Esophagus (tissue), 2 donors: ENCODE data around the gene DEGS2. TPM values are rescaled to one million over a fixed set of nuclear protein-coding genes. Genes with fewer than 3 reads are reported as not detected.

Experiments used
- H3K27ac ChIP-seq, 2 donors: one replicate each; pipeline ENCODE4 v1.5.1; 2013; ENCODE audit warnings: low read depth in 2 of 2, mild to moderate bottlenecking in 2 of 2, inconsistent platforms in 1 of 2, low read length in 1 of 2, moderate library complexity in 1 of 2
- H3K27me3 ChIP-seq, 2 donors: one replicate each; pipeline ENCODE4 v1.6.1; 2013; ENCODE audit warnings: low read length in 2 of 2, control low read depth in 1 of 2, mild to moderate bottlenecking in 1 of 2; ENCODE audit not compliant: insufficient read depth in 2 of 2, control insufficient read depth in 1 of 2
- H3K36me3 ChIP-seq, 2 donors: one replicate each; pipeline ENCODE4 v1.6.1; 2013; ENCODE audit warnings: low read length in 1 of 2; ENCODE audit not compliant: control insufficient read depth in 2 of 2, insufficient read depth in 2 of 2
- H3K4me1 ChIP-seq, 2 donors: one replicate each; pipeline ENCODE4 v1.6.1; 2013; ENCODE audit warnings: low read length in 1 of 2; ENCODE audit not compliant: control insufficient read depth in 2 of 2, insufficient read depth in 2 of 2
- H3K4me3 ChIP-seq, 2 donors: one replicate each; pipeline ENCODE4 v1.5.1; 2013; ENCODE audit warnings: low read length in 2 of 2, mild to moderate bottlenecking in 2 of 2, low read depth in 1 of 2, moderate library complexity in 1 of 2
- H3K9me3 ChIP-seq, 2 donors: one replicate each; pipeline ENCODE4 v1.6.1; 2013; ENCODE audit warnings: mild to moderate bottlenecking in 2 of 2, low read depth in 1 of 2, low read length in 1 of 2, moderate library complexity in 1 of 2; ENCODE audit not compliant: control insufficient read depth in 2 of 2, insufficient read depth in 1 of 2
- WGBS, 2 donors: extraction: QIAGEN DNeasy Blood & Tissue Kit; methylation state at CpG; one replicate each; pipeline ENCODE4 v1.1.7; 2013; 5-methylcytosine and 5-hydroxymethylcytosine counted together
- polyA plus RNA-seq, 2 donors: library from polyadenylated mRNA; stranded (reverse); fragments of 200-250 nt; gene quantifications; one replicate each; pipeline ENCODE4 v1.2.3, GENCODE V29; 2013
- donor health status: healthy with polysubstance abuse.
- donor health status: Bipolar disorder and iron deficiency.

The DEGS2 gene
- polyA plus RNA-seq, 2 donors: 24.7 to 41.8 TPM

- Histone ChIP-seq H3K9me3 (peaks cover 8 to 9% of the 10 kb centered on the region in 2 donors), H3K36me3 (peaks cover 0 to 24% of the 10 kb centered on the region in 2 donors)
These were observed 8.4 kb downstream of the DEGS2 start for GRCh38 chr14:100150932-100151587.

DNA sequence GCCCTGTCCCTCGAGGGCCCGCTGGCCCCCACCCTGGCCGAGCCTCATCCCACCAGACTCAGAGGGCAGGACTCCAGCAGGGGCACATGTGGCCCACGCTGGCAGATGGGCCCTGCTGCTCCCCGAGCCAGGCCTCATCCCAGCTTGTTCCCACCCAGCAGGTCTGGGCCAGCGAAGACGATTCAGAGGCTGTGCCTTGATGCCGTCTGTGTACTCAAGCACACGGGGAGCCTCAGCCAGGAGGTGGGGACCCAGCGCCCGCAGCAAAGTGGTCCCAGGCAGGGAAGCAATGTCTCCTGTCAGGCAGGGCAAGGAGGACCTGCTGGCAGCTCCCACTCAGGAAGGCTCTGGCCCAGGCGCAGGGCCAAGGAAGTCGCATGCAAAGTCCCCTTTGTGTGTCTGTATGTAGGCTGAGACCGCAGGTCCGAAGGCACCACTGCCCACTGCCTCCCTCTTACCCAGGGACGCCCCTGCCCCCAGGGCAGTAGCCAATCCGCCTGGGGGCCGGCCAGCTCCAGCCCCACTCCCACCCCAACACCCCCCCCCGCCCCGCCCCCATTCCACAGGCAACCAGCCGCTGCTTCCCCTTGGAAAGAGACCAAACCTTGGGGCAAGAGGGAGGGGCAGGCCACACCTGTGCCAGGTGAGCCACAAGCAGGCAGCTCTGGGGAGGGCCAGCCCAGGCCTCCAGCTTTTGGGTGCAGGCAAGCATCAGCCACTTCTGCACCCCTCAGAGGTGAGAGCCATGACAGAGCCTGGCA is 9.4 kb downstream of the DEGS2 start:
- H3K36me3 ChIP-seq: peaks cover 0 to 27% of the 10 kb centered on the region in 2 donors
- peak overlapping the region; percentile 81 to 88 for H3K27ac ChIP-seq
- H3K27me3 ChIP-seq: no peaks in the 10 kb centered on the region
- H3K4me3 ChIP-seq: no peak overlapping the region
- H3K4me1 ChIP-seq: peaks cover 13 to 71% of the 10 kb centered on the region in 2 donors
- 32 to 34% methylated on average over 16 to 21 of the region's 21 CpGs for WGBS, 2 donors
- peaks cover 8 to 9% of the 10 kb centered on the region in 2 donors for H3K9me3 ChIP-seq

More at GRCh38 chr14:100150932-100151587, 8.4 kb downstream of the DEGS2 start:
- no peak overlapping the region for H3K4me3 ChIP-seq
- H3K4me1 ChIP-seq: peaks cover 13 to 64% of the 10 kb centered on the region in 2 donors
- peak overlapping the region; percentile 81 to 88 for H3K27ac ChIP-seq
- WGBS, 2 donors: 51 to 56% methylated on average over 12 of the region's 12 CpGs
- no peaks in the 10 kb centered on the region for H3K27me3 ChIP-seq

DNA sequence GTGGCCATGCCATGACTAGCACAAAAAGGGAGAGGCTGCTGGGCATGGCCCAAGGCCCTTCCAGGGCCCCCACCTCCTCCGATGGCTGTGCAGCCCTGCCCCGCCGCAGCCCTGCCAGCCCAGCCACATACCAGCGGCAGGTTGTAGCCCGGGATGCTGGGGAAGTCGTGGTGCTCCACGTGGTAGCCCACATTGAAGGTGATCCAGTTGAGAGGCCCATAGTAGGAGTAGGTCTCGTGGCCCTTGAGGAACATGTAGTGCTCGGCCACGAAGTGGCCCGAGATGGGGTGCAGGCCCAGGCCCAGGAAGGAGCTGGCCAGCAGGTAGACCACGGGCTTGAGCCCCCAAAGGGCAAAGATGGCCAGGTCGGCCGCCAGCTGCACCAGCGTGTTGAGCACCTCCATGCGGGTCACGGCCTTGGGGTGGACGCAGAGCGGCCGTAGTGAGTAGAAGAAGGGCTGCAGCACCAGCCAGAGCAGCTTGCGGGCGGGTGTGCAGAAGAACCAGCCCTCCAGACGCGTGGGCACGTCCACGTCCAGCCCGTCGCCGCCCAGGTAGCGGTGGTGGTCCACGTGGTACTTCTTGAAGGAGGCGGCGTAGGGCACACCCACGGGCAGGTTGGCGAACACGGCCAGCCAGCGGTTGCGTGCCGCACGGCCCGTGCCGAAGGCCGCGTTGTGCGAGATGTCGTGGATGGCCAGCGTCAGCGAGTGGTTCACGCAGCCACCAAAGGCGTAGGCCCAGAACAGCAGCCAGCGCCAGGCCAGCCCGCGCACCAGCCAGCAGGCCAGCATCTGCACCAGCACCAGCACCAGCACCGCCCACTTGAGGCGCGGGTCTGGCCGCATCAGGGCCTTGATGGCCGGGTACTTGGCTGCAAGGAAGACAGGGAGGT is 10.4 kb downstream of the DEGS2 start:
- no peak overlapping the region for H3K4me3 ChIP-seq
- H3K27me3 ChIP-seq: no peaks in the 10 kb centered on the region
- 91 to 92% methylated on average over 54 to 58 of the region's 58 CpGs for WGBS, 2 donors
- peaks cover 0 to 25% of the 10 kb centered on the region in 2 donors for H3K36me3 ChIP-seq
- H3K9me3 ChIP-seq: peaks cover 0 to 2% of the 10 kb centered on the region in 2 donors
- H3K4me1 ChIP-seq: peaks cover 13 to 68% of the 10 kb centered on the region in 2 donors
- no peak overlapping the region for H3K27ac ChIP-seq

GRCh38 chr14:100147691-100148464 is 11.6 kb downstream of the DEGS2 start:
- Histone ChIP-seq H3K9me3 (peaks cover 0 to 2% of the 10 kb centered on the region in 2 donors), H3K36me3 (peaks cover 0 to 33% of the 10 kb centered on the region in 2 donors), H3K27me3 (no peaks in the 10 kb centered on the region), H3K27ac (no peak overlapping the region), H3K4me1 (peaks cover 13 to 64% of the 10 kb centered on the region in 2 donors), H3K4me3 (no peak overlapping the region)
- 56 to 58% methylated on average over 26 to 28 of the region's 28 CpGs for WGBS, 2 donors

DNA sequence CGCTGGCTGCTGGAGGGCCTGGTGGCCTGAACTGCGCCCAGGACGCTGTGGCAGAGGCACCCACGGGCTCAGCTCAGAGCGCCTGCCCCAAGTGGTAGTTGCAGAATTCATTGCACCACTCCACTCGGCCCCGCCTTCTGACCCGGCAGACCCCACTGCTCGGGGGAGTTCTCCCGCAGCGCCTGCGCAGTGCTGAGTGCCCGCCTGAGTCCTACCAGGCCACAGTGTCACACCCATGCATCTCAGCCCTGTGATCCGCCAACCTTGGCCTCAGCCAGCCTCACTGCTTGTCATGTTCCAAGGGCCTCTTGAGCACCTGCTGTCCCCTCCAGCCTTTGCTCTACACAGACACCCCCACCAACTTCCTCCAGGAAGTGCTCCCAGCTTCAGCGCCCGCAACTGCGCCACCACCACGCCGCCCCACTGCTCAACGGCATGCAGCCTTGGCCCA is 12.2 kb downstream of the DEGS2 start:
- Histone ChIP-seq H3K27me3 (no peaks in the 10 kb centered on the region), H3K4me1 (peaks cover 13 to 64% of the 10 kb centered on the region in 2 donors), H3K36me3 (peaks cover 0 to 36% of the 10 kb centered on the region in 2 donors), H3K9me3 (peaks cover 0 to 2% of the 10 kb centered on the region in 2 donors), H3K27ac (no peak overlapping the region), H3K4me3 (no peak overlapping the region)
- 64 to 75% methylated on average over 20 of the region's 20 CpGs for WGBS, 2 donors

DNA sequence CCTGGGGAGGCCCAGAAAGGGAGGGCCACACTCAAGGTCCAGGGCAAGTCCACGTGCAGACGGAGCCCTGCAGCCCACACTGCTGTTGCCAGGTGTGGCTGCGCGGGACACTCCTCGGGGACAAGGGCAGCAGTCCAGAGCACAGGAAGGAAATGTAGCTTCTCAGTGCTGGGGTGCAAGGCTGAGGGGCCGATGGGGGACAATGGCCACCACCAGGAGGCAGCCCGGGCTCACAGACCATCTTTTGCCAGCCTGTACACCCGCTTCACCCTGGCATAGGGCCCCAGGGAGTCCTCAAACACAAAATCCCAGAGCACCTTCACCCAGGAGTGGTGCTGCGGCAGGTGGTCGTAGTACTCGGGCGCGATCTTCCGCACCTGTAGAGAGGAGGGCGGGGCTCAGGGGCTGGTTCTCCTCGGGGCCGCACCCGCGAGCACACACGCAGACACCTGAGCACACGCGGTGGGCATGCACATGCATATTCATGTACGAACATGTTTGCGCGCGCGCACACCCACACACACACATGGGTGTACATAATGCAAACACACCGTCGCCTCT is 12.8 kb downstream of the DEGS2 start:
- Histone ChIP-seq H3K9me3 (peaks cover 0 to 2% of the 10 kb centered on the region in 2 donors), H3K4me1 (peaks cover 16 to 63% of the 10 kb centered on the region in 2 donors), H3K36me3 (peaks cover 0 to 40% of the 10 kb centered on the region in 2 donors), H3K27me3 (no peaks in the 10 kb centered on the region), H3K4me3 (no peak overlapping the region), H3K27ac (no peak overlapping the region)
- 71 to 72% methylated on average over 29 of the region's 29 CpGs for WGBS, 2 donors

- peaks cover 12 to 58% of the 10 kb centered on the region in 2 donors for H3K4me1 ChIP-seq
- no peak overlapping the region for H3K27ac ChIP-seq
- no peaks in the 10 kb centered on the region for H3K27me3 ChIP-seq
- H3K36me3 ChIP-seq: peaks cover 0 to 43% of the 10 kb centered on the region in 2 donors
- H3K9me3 ChIP-seq: peaks cover 0 to 2% of the 10 kb centered on the region in 2 donors
- no peak overlapping the region for H3K4me3 ChIP-seq
- WGBS, 2 donors: 82 to 83% methylated on average over 27 of the region's 27 CpGs
These were observed 13.6 kb downstream of the DEGS2 start for GRCh38 chr14:100145682-100146464.

DNA sequence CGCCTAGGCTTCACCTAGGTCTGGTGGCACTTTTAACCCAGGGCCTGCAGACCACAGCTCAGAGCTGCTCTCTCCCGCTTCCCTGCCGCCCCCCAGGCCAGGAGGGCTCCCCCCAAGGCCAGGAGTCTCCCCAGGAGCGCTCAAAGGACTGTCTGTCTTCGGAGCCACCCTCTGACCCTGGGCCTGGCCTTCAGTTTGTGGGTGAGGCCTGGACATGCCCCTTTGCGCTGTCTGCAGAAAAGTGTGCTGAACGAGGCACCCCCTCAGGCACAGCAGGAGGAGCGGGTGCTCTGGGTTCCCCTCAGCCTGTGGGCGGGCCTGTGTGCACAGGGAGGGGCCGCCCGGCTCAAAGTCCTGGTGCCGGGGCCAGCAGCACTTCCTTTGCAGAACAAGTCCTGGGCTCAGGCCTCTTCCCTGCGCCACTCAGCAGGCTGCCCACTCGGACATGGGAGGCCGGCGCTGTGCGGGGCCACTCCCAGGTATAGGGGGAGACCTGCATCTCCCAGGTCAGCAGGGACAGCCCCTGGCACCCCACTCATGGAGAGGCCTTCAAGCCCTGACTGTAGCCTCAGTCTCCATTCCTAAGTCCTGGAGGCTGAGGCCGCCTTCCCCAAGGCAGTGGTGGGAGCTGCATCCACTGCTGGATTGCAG is 14.3 kb downstream of the DEGS2 start:
- no peaks in the 10 kb centered on the region for H3K27me3 ChIP-seq
- H3K36me3 ChIP-seq: peaks cover 0 to 44% of the 10 kb centered on the region in 2 donors
- peaks cover 8 to 51% of the 10 kb centered on the region in 2 donors for H3K4me1 ChIP-seq
- WGBS, 2 donors: 45 to 48% methylated on average over 18 of the region's 18 CpGs
- peak overlapping the region in 1 of 2 donors; percentile 23 for H3K27ac ChIP-seq
- H3K4me3 ChIP-seq: no peak overlapping the region
- H3K9me3 ChIP-seq: no peaks in the 10 kb centered on the region
